Nephron progenitor cell (in vitro differentiated cells): ENCODE results near the gene SLC6A11.

ENCODE experiments used
- DNase-seq: peaks from one replicate; pipeline ENCODE4 v3.0.0; 2021
- H3K27ac Mint-ChIP-seq: 2 replicates; pipeline ENCODE4 v1.8.0; 2021; ENCODE audit warnings: mild to moderate bottlenecking, moderate library complexity, mixed read lengths
- H3K27me3 Mint-ChIP-seq: 2 replicates; pipeline ENCODE4 v1.8.0; 2021; ENCODE audit warnings: mild to moderate bottlenecking, low read depth, mixed read lengths; ENCODE audit not compliant: poor library complexity
- H3K36me3 Mint-ChIP-seq: 2 replicates; pipeline ENCODE4 v1.8.0; 2021; ENCODE audit warnings: low read depth, mixed read lengths
- H3K4me1 Mint-ChIP-seq: 2 replicates; pipeline ENCODE4 v1.8.0; 2021; ENCODE audit warnings: mixed read lengths
- H3K4me3 Mint-ChIP-seq: 2 replicates; pipeline ENCODE4 v1.8.0; 2021; ENCODE audit warnings: mild to moderate bottlenecking, moderate library complexity, mixed read lengths
- H3K9me3 Mint-ChIP-seq: 2 replicates; pipeline ENCODE4 v1.8.0; 2021; ENCODE audit warnings: mild to moderate bottlenecking, moderate library complexity, mixed read lengths
- CTCF ChIP-seq: fragments of 200-600 bp; sonication (generic); IDR thresholded peaks from 2 replicates; pipeline ENCODE4 v1.5.0; 2021; ENCODE audit warnings: antibody characterized with exemption

The SLC6A11 gene

GRCh38 chr3:10955711-10956453 lies 139.9 kb downstream of the SLC6A11 start:
- no peak for DNase-seq
- no peaks in the 10 kb centered on the region for H3K36me3 Mint-ChIP-seq
- H3K4me1 Mint-ChIP-seq, result peaks cover 2% of the 10 kb centered on the region
- H3K9me3 Mint-ChIP-seq, result no peaks in the 10 kb centered on the region
- H3K27me3 Mint-ChIP-seq, result peaks cover 37% of the 10 kb centered on the region
- no peak for TF ChIP-seq CTCF
- H3K4me3 Mint-ChIP-seq, result no peak overlapping the region
- no peak overlapping the region for H3K27ac Mint-ChIP-seq

GRCh38 chr3:10956531-10956930 lies 140.5 kb downstream of the SLC6A11 start:
- Mint-ChIP-seq H3K27me3 (peaks cover 37% of the 10 kb centered on the region), H3K4me3 (no peak overlapping the region), H3K27ac (no peak overlapping the region), H3K9me3 (no peaks in the 10 kb centered on the region), H3K36me3 (no peaks in the 10 kb centered on the region), H3K4me1 (no peaks in the 10 kb centered on the region)
- no peak for TF ChIP-seq CTCF
- DNase-seq, result no peak

- DNase-seq, result no peak
- Mint-ChIP-seq H3K27ac (no peak overlapping the region), H3K36me3 (no peaks in the 10 kb centered on the region), H3K9me3 (no peaks in the 10 kb centered on the region), H3K27me3 (peaks cover 35% of the 10 kb centered on the region), H3K4me1 (no peaks in the 10 kb centered on the region), H3K4me3 (no peak overlapping the region)
- TF ChIP-seq CTCF, result no peak
These were observed 141.0 kb downstream of the SLC6A11 start for GRCh38 chr3:10956986-10957385.

- no peak for DNase-seq
- H3K27ac Mint-ChIP-seq, result no peak overlapping the region
- H3K9me3 Mint-ChIP-seq, result no peaks in the 10 kb centered on the region
- TF ChIP-seq CTCF, result no peak
- no peaks in the 10 kb centered on the region for H3K4me1 Mint-ChIP-seq
- peaks cover 28% of the 10 kb centered on the region for H3K27me3 Mint-ChIP-seq
- H3K36me3 Mint-ChIP-seq, result no peaks in the 10 kb centered on the region
- no peak overlapping the region for H3K4me3 Mint-ChIP-seq
These were observed 142.1 kb downstream of the SLC6A11 start for GRCh38 chr3:10957976-10958749.

GRCh38 chr3:10960255-10960654 lies 144.2 kb downstream of the SLC6A11 start:
- Mint-ChIP-seq H3K27me3 (peaks cover 27% of the 10 kb centered on the region), H3K4me1 (no peaks in the 10 kb centered on the region), H3K9me3 (no peaks in the 10 kb centered on the region), H3K27ac (no peak overlapping the region), H3K36me3 (no peaks in the 10 kb centered on the region), H3K4me3 (no peak overlapping the region)
- TF ChIP-seq CTCF, result no peak
- no peak for DNase-seq
